Fibroblast of skin of left quadriceps (primary cell): ENCODE results near the gene TSPAN14.
A peak's percentile ranks its signal among the peaks of the same experiment; 100 is the strongest.

Source experiments
- DNase-seq, 2 experiments: peaks; one replicate each; pipeline ENCODE4 v3.0.0-alpha.2; 2013; ENCODE audit warnings: low read depth in 2 of 2

TSPAN14 gene

DNA sequence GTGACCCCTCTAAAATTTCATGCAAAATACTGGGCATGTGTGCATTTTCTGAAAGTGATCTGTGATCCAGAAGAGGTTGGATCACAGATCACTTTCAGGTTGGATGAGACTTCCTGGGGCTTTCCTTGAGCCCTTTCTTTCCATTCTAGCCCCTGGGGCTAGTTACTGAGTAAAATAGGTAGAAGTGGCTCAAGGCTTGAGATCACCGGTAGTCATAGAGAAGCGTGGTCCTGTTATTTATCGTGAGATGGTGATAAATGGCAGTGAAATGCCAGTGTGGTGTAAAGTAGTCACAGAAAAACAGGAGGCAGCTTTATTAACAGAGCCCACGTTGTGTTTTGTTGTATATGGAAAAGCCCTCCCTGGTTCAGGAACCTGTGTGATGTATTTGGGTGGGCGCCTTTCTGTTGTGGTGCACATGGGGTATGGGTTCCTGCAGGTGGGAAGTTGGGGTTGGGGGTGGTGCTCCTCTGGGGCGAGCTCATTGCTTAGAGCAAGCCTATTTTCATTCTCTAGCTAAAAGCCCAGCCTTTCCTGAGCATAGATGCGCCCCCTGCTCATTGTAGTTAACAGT, 49.6 kb downstream of the TSPAN14 start:
- no peak for DNase-seq

DNA sequence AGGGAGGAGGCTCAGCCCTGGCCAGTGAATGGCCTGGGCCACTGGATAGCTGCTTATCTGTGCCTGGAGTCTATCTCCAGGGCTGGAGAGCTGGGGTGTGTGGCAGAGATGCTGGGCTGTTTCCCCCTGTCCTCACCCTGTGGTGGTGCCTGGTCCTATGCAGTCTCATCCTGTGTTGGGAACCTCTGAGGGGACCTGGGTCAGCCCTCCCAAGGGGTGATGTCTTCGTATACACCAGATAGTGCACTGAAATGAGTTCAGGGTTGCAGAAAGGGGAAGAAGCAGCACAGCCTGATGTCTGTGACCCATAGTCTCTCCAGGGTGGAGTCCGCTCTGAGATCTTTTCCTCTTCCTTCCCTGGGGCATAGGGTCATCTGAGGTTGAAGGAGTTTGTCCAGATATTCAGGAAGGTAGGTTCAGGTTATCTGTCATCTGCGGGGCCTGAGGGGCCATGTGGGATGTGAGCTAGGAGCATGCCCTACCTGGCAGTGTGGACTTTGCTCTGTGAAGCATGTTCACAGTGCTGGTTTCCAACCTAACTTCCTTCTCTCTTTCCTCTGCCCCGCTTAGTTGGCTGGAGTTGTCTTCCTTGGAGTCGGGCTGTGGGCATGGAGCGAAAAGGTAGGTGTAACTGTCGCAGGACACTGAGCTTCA, 50.2 kb downstream of the TSPAN14 start:
- no peak for DNase-seq

- DNase-seq, result no peak
Measured at GRCh38 chr10:80504897-80505465, 50.9 kb downstream of the TSPAN14 start.

DNA sequence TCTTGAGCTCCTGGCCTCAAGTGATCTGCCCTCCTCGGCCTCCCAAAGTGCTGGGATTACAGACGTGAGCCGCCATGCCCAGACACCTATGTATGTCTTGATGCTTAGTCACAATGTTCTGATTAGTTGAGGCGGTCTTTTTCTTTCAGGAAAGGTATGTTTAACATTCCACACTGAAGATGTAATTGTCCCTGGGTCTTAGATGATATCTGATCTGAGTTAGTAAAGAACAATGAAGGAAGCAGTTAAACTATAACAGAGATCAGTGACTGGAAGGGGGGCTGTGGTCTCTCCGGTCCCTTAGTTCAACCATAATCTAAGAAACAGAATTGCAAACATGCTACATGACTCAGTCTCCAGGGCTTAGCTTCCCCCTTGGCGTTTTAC, 52.1 kb downstream of the TSPAN14 start:
- peak; percentile 42 to 46 for DNase-seq

DNA sequence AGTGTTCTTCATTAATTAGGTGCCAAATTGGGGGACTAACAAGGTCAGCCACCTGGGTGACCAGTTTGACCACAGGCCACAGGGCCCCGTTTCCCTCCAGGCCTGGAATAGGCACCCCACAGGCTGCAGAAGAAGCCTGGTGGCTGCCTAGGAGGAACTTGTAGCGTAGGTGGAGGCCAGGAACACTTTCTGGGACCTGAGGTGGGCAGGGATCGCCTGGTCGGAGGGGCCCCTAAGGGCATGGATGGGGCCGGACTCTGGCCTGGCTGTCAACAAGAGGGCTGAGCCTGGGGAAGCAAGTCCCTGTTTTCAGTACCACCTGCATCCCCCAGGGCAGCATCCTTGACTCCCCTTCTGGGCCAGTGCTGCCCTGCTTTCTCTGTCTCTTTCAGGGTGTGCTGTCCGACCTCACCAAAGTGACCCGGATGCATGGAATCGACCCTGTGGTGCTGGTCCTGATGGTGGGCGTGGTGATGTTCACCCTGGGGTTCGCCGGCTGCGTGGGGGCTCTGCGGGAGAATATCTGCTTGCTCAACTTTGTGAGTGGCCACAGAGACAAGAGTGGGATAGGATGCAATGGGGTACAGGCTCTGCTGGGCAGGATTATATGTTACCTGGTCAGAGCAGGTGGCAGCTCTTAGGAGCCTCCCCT, 52.9 kb downstream of the TSPAN14 start:
- no peak for DNase-seq

- DNase-seq, result no peak
Measured at GRCh38 chr10:80509108-80509402, 54.9 kb downstream of the TSPAN14 start.

DNA sequence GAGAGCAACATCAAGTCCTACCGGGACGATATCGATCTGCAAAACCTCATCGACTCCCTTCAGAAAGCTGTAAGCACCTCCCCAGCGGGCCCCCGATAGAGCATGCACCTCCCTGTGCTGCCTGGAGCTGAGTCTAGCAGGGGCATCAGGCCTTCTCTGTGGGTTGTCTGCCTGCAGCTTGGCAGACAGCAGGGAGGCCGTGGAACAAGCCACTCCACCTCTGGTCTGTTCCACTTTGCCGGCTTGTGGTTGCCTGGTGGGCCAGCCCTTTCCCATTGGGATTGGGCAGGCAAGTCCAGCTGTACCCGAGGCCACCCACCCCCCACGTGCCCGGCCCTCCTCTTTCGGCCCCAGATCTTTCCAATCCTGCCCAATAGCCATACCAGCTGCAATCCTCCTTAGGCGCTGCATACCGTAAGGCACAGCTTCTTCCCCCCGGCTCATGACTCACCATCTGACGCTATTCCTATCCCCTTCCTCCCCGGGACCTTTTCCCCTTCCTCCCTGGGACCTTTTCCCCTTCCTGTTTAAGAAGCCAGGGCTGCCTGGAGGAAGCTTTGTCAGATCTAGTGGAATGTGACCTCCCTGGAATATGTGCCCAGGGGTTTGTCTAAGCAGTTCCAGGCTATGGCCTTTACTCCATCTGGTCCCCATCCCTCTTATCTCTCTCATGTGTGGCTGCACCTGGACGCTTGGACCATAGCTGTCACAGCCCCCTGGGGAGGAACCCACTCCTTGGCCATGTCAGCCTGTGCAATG, 55.5 kb downstream of the TSPAN14 start:
- peak; percentile 33 to 40 for DNase-seq

- DNase-seq, result no peak
Measured at GRCh38 chr10:80512031-80512526, 58.0 kb downstream of the TSPAN14 start.

DNA sequence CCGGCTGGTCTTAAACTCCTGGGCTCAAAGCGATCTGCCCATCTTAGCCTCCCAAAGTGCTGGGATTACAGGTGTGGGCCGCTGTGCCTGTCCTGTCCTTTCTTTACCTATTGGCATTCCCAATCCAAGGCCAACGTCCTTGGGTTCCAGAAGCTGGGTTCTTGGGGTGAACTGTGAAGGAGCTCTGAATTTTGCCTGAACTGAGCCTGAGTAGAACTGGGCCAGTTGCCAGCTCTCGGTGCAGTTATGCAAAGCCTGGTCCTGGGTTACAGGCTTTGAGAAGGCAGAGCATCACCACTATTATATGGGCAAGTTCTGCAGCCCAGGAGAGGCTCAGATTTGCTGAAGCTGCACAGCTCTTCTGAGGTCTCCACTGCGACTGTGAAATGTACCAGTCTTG, 59.0 kb downstream of the TSPAN14 start:
- DNase-seq, result no peak

DNA sequence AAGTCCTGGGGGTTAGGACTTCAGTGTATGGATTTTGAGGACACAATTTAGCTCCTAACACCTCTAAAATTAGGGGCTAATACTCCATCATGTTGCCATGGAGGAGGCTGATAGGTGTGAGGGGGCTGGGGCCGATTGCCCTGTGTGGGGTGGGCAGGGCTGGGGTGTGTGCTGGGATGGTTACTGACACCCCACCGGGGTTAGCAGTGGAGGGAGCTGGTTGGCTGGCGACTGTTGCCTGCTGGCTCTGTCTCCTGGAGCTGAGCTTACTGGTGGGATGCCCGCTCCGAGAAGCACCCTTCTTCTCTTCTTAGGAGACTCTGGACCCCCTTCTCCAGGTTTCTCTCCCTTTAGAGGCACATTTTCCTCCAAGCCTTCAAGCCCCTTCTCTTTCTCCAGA, 61.4 kb downstream of the TSPAN14 start:
- no peak for DNase-seq

DNA sequence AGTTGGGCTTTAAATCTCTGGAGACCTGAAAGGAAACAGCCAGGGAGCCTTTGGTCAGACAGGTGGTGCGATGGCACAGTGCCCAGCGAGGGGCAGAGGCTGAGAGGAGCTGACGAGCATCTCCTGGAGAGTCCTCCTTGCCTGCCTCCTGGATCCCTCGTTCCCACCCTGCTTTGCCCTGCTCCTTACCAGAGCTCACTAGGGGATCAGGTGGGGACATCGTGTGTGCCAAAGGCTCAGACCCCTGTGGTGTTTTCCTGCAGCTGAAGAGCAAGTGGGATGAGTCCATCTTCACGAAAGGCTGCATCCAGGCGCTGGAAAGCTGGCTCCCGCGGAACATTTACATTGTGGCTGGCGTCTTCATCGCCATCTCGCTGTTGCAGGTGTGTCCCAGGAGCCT, 61.8 kb downstream of the TSPAN14 start:
- DNase-seq, result no peak

DNA sequence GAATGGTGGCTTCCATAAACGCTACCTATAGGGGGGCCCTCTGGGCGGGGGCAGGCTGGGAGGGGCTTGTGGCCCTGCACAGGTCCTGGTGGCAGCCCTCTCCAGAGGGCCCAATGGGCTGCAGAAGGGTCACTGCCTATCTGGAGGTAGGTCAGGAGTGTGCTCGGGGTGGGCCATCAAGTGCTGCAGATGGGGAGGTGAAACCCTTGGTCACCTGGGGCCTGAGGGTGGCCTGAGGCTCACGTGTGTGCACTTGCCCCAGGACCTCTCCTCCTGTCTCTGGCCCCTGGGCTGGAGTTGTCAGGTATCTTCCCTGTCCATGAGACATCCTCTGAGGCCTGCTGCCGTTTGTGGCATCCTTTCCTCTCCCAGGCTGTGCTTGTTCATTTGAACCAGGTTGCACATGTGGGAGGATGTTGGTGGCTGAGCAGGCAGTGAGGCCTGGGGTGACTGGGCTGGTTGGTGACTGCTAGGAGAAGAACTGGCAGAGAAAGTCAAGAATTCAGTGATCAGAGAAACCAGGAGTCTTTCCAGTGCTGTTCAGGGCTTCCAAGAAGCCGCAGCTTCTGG, 62.5 kb downstream of the TSPAN14 start:
- DNase-seq, result no peak

GRCh38 chr10:80517416-80518142, 63.5 kb downstream of the TSPAN14 start:
- DNase-seq, result no peak

- no peak for DNase-seq
Measured at GRCh38 chr10:80518143-80518806, 64.2 kb downstream of the TSPAN14 start.

DNA sequence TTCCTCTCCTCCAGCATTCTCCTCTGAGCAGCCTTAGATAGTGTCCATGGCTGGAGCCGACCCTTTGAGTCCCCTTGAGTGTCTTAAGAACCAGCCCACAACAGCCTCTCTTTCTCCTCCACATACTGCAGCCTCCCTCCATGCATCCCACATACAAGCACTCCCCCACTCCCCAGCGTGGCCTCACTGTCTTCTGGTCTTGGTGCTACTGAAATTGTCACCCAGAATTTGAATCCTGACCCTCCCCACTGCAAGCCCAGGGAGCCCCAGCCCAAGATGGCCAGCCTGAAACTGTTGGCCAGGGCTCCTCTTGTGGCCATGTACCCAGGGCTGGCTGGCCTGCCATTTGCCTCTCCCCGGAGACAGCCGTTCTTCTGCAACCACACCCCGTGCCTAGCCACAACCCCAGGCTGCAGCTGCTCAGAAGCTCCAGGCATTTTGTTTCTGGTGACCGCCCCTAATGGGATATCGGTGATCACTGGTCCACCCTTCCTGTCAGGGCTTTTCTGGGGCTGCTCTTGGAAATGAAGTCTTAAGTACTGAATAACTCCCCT, 64.8 kb downstream of the TSPAN14 start:
- no peak for DNase-seq

DNA sequence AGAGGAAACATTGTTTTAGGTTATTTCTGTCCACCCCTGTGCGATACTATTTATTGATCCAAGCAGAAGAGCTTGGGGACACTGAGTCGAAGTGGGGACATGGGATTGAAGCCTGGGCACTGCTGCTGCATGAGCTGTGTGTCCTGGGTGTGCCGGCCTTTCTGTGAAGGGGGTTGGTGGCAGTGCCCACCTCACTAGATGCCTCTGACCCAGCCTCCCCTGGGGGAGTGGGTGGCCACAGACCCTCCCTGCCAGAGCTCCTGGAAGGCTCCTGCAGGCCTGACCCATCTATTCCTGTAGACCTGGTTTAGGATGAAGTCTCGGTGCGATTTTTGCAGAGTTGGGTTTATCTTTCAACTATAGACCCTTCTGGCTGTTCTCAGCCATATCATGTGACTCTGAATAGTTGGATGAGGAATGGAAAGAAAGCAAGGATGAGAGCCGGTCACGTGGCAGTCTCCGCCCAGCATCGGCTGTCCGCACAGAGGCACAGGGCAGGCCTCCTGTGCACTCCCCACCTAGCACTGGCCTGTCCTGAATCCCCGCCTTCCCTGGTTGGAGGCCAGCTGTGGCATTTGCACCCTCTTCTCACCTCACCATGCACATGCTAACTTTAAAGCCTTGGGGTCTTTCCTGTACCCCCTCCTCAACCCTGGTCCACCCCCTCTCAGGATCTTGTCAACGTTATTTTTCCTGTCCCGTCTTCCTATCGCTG, 66.0 kb downstream of the TSPAN14 start:
- no peak for DNase-seq

DNA sequence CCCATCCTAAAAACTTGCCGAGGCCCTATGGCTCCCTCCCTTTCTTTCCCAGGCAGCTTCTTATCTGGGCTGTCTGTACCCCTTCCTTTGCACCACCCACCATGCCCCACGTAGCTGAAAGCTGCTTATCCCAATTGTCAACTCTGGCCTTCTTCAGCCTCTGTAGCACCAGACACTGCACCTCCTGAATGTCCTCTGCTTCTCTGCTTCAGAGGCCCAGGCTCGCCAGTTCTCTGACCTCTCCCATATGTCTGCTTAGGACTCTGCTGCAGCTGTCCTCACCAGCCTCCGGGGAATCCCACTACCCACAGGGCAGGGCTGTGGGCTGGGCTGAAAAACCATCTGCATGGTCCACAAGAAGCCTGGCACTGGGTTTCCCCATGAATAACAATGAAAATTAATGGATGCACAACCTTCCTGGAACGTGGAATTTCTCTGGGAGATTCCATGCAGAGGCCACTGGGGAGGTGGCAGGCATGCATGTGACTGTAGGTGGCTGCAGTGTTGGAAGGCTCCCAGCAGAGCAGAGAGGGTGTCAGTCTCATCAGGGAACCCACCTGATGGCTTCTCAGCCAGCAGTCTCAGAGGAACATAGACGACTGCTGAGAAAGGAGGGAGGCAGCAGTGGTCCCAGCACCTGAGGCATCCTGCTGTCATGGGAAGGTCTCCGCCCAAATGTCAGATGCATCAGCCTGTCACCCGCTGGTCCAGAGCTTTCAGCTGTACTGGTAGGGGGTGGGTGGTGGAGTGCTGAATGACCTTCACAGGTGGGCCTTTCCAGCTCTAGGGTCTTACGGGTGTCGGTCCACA, 66.8 kb downstream of the TSPAN14 start:
- no peak for DNase-seq

DNA sequence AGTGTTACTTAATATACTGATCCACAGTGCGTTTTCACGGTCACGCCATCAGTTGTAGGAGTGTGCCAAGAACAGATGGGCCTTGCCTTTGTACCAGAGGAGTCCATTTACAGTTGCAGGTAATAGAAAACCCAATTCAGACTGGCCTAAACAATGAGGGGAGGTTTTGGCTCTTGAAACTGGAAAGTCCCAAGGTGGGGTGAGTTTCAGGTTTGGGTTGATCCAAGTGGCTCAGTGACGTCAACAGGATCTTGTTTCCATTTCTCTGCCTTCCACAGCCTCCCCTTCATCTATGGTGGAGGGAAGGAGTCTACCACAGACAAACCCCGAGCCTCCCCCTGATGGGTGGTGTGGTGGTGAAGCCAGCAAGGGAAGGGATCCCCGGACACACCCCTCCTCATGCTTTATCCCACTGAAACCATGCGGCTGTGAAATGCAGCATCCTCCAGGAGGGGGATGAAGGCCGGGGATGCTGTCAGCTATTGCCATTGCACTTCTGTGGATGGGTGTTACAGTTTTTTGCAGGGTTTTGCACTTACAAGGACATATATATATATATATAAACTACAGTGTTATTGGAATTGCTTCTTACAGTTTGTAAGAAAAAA, 68.8 kb downstream of the TSPAN14 start:
- no peak for DNase-seq

GRCh38 chr10:80523773-80524172, 69.7 kb downstream of the TSPAN14 start:
- DNase-seq, result no peak
